Measurements from ENCODE around the gene SLC37A3.

- TF ChIP-seq, protein P1, sequence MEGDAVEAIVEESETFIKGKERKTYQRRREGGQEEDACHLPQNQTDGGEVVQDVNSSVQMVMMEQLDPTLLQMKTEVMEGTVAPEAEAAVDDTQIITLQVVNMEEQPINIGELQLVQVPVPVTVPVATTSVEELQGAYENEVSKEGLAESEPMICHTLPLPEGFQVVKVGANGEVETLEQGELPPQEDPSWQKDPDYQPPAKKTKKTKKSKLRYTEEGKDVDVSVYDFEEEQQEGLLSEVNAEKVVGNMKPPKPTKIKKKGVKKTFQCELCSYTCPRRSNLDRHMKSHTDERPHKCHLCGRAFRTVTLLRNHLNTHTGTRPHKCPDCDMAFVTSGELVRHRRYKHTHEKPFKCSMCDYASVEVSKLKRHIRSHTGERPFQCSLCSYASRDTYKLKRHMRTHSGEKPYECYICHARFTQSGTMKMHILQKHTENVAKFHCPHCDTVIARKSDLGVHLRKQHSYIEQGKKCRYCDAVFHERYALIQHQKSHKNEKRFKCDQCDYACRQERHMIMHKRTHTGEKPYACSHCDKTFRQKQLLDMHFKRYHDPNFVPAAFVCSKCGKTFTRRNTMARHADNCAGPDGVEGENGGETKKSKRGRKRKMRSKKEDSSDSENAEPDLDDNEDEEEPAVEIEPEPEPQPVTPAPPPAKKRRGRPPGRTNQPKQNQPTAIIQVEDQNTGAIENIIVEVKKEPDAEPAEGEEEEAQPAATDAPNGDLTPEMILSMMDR (IDR thresholded peaks at IDR 0.05), result no peak
- TF ChIP-seq POLR2A (IDR thresholded peaks at IDR 0.05), result no peak
These were observed 37.6 kb downstream of the SLC37A3 start for GRCh38 chr7:140360697-140361229.
